Measurements from ENCODE around the gene MAD1L1. TPM values are rescaled to one million over a fixed set of nuclear protein-coding genes. Genes with fewer than 3 reads are reported as not detected.

Gene MAD1L1
- total and polyA plus RNA-seq, 2 of the 13 experiments (the other 11 are each of a cell fraction or from before 2014, with no cell fraction given) = 17.4 to 64.7 TPM

- TF ChIP-seq AFF4 (CRISPR knock-in tag; IDR thresholded peaks at IDR 0.05) (no peak), ZNF17 (CRISPR knock-in tag; IDR thresholded peaks at IDR 0.05) (no peak; the same call in 1 of the 2 replicates), ZNF281 (CRISPR knock-in tag; IDR thresholded peaks at IDR 0.05; ENCODE audit: borderline replicate concordance) (no peak), IRX3 (CRISPR knock-in tag; IDR thresholded peaks at IDR 0.05; ENCODE audit: borderline replicate concordance, low read depth) (0 out of 2 replicates have a peak, but pooled peaks have one; percentile 77), ZNF34 (CRISPR knock-in tag; IDR thresholded peaks at IDR 0.05; ENCODE audit: borderline replicate concordance) (no peak), ZNF350 (CRISPR knock-in tag; IDR thresholded peaks at IDR 0.05; ENCODE audit: borderline replicate concordance, low read depth) (peak; percentile 68), MEIS2 (CRISPR knock-in tag; IDR thresholded peaks at IDR 0.05) (no peak; the same call in 1 of the 2 replicates)
- TF ChIP-seq, protein P1, sequence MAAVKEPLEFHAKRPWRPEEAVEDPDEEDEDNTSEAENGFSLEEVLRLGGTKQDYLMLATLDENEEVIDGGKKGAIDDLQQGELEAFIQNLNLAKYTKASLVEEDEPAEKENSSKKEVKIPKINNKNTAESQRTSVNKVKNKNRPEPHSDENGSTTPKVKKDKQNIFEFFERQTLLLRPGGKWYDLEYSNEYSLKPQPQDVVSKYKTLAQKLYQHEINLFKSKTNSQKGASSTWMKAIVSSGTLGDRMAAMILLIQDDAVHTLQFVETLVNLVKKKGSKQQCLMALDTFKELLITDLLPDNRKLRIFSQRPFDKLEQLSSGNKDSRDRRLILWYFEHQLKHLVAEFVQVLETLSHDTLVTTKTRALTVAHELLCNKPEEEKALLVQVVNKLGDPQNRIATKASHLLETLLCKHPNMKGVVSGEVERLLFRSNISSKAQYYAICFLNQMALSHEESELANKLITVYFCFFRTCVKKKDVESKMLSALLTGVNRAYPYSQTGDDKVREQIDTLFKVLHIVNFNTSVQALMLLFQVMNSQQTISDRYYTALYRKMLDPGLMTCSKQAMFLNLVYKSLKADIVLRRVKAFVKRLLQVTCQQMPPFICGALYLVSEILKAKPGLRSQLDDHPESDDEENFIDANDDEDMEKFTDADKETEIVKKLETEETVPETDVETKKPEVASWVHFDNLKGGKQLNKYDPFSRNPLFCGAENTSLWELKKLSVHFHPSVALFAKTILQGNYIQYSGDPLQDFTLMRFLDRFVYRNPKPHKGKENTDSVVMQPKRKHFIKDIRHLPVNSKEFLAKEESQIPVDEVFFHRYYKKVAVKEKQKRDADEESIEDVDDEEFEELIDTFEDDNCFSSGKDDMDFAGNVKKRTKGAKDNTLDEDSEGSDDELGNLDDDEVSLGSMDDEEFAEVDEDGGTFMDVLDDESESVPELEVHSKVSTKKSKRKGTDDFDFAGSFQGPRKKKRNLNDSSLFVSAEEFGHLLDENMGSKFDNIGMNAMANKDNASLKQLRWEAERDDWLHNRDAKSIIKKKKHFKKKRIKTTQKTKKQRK (IDR thresholded peaks at IDR 0.05; ENCODE audit: low read length) = no peak
- TF ChIP-seq, protein P2, sequence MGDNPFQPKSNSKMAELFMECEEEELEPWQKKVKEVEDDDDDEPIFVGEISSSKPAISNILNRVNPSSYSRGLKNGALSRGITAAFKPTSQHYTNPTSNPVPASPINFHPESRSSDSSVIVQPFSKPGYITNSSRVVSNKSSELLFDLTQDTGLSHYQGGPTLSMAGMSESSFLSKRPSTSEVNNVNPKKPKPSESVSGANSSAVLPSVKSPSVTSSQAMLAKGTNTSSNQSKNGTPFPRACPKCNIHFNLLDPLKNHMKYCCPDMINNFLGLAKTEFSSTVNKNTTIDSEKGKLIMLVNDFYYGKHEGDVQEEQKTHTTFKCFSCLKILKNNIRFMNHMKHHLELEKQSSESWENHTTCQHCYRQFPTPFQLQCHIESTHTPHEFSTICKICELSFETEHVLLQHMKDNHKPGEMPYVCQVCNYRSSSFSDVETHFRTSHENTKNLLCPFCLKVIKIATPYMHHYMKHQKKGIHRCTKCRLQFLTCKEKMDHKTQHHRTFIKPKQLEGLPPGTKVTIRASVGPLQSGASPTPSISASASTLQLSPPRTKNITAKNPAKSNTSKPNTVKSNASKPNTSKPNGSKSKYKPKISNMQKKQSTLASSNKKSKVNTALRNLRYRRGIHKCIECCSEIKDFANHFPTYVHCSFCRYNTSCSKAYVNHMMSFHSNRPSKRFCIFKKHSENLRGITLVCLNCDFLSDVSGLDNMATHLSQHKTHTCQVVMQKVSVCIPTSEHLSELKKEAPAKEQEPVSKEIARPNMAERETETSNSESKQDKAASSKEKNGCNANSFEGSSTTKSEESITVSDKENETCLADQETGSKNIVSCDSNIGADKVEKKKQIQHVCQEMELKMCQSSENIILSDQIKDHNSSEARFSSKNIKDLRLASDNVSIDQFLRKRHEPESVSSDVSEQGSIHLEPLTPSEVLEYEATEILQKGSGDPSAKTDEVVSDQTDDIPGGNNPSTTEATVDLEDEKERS (CRISPR knock-in tag; IDR thresholded peaks at IDR 0.05) = 0 out of 2 replicates have a peak, but pooled peaks have one; percentile 59
- TF ChIP-seq, protein P3, sequence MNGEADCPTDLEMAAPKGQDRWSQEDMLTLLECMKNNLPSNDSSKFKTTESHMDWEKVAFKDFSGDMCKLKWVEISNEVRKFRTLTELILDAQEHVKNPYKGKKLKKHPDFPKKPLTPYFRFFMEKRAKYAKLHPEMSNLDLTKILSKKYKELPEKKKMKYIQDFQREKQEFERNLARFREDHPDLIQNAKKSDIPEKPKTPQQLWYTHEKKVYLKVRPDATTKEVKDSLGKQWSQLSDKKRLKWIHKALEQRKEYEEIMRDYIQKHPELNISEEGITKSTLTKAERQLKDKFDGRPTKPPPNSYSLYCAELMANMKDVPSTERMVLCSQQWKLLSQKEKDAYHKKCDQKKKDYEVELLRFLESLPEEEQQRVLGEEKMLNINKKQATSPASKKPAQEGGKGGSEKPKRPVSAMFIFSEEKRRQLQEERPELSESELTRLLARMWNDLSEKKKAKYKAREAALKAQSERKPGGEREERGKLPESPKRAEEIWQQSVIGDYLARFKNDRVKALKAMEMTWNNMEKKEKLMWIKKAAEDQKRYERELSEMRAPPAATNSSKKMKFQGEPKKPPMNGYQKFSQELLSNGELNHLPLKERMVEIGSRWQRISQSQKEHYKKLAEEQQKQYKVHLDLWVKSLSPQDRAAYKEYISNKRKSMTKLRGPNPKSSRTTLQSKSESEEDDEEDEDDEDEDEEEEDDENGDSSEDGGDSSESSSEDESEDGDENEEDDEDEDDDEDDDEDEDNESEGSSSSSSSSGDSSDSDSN (CRISPR knock-in tag; IDR thresholded peaks at IDR 0.05) = peak; percentile 82
Measured at GRCh38 chr7:2241580-2242540, 9.1 kb upstream of the MAD1L1 start, which contains the start of the genes MRM2 and NUDT1 (continued).

Measured in HepG2 (cell line).